IMR-90 (cell line): ENCODE results near the gene PIP4K2A. TPM values are rescaled to one million over a fixed set of nuclear protein-coding genes. Genes with fewer than 3 reads are reported as not detected.

ENCODE experiments used
- ATAC-seq: fragments of 200-7000 bp; cut with Tn5 transposase; 2 replicates; pipeline ENCODE4 v1.9.1; 2020; ENCODE audit warnings: low read depth, mild to moderate bottlenecking, moderate library complexity
- BruUV-seq: library from RNA; stranded (reverse); fragments of 400-500 nt; replicated peaks from 2 replicates; lab custom pipeline; 2021; lab: Mats Ljungman, UMichigan
- CTCF ChIA-PET: fragments of 300-600 bp; formaldehyde crosslinking; extraction: SDS; loops from one replicate; lab custom pipeline; 2021; ENCODE audit warnings: antibody characterized with exemption; lab: Yijun Ruan, JAX
- POLR2A ChIA-PET: fragments of 300-600 bp; sonication (Branson Sonifier 250); formaldehyde crosslinking; loops from one replicate; lab custom pipeline; 2022; ENCODE audit warnings: antibody characterized with exemption; ENCODE audit not compliant: unreplicated experiment; lab: Charles Lee
- DNase-seq: peaks from one replicate; pipeline ENCODE4 v3.0.0; 2013
- H2AFZ ChIP-seq: replicated peaks from 2 replicates; pipeline ENCODE3; 2013; ENCODE audit warnings: low read length, mild to moderate bottlenecking; ENCODE audit not compliant: poor library complexity
- H2AK5ac ChIP-seq: 2 replicates; pipeline ENCODE4 v1.6.1; 2013; ENCODE audit warnings: low read depth, low read length, inconsistent platforms
- H2AK9ac ChIP-seq: replicated peaks from 2 replicates; pipeline ENCODE3; 2013; ENCODE audit warnings: mild to moderate bottlenecking, low read depth, low read length, moderate library complexity; ENCODE audit not compliant: poor library complexity
- H2BK120ac ChIP-seq: 2 replicates; pipeline ENCODE4 v1.6.1; 2013; ENCODE audit warnings: low read depth, low read length, inconsistent platforms
- H2BK15ac ChIP-seq: 3 replicates; pipeline ENCODE4 v1.6.1; 2013; ENCODE audit warnings: low read depth, low read length, inconsistent platforms
- H2BK20ac ChIP-seq: 2 replicates; pipeline ENCODE4 v1.6.1; 2013; ENCODE audit warnings: low read depth, mild to moderate bottlenecking, inconsistent platforms, low read length, moderate library complexity
- H2BK5ac ChIP-seq: 2 replicates; pipeline ENCODE4 v1.6.1; 2013; ENCODE audit warnings: mild to moderate bottlenecking, low read depth, low read length, inconsistent platforms; ENCODE audit not compliant: poor library complexity, severe bottlenecking
- H3K14ac ChIP-seq: replicated peaks from 2 replicates; pipeline ENCODE4 v1.6.1; 2013; ENCODE audit warnings: low read depth, low read length, inconsistent platforms
- H3K18ac ChIP-seq: 2 replicates; pipeline ENCODE4 v1.6.1; 2013; ENCODE audit warnings: low read depth, low read length, control low read depth
- H3K23ac ChIP-seq: 2 replicates; pipeline ENCODE4 v1.6.1; 2013; ENCODE audit warnings: low read depth, low read length, inconsistent platforms
- H3K27ac ChIP-seq: 2 replicates; pipeline ENCODE4 v1.5.1; 2013; ENCODE audit warnings: mild to moderate bottlenecking, control low read depth, low read length; ENCODE audit not compliant: insufficient read depth
- H3K27me3 ChIP-seq: 2 replicates; pipeline ENCODE4 v1.6.1; 2013; ENCODE audit warnings: low read length; ENCODE audit not compliant: control insufficient read depth, insufficient read depth
- H3K36me3 ChIP-seq: 2 replicates; pipeline ENCODE4 v1.6.1; 2013; ENCODE audit warnings: low read length, mixed read lengths; ENCODE audit not compliant: control insufficient read depth, insufficient read depth
- H3K4ac ChIP-seq: 2 replicates; pipeline ENCODE4 v1.6.1; 2013; ENCODE audit warnings: low read depth, low read length, inconsistent platforms
- H3K4me1 ChIP-seq: 2 replicates; pipeline ENCODE4 v1.6.1; 2013; ENCODE audit warnings: low read length, mixed read lengths; ENCODE audit not compliant: control insufficient read depth, insufficient read depth
- H3K4me2 ChIP-seq: 2 replicates; pipeline ENCODE4 v1.6.1; 2013; ENCODE audit warnings: low read depth, mild to moderate bottlenecking, control low read depth, low read length, moderate library complexity
- H3K4me3 ChIP-seq: 2 replicates; pipeline ENCODE4 v1.5.1; 2013; ENCODE audit warnings: low read depth, mild to moderate bottlenecking, control low read depth, low read length, moderate library complexity; ENCODE audit not compliant: insufficient read depth
- H3K56ac ChIP-seq: 2 replicates; pipeline ENCODE4 v1.6.1; 2013; ENCODE audit warnings: low read length, inconsistent platforms; ENCODE audit not compliant: insufficient read depth; ENCODE audit errors: extremely low read depth
- H3K79me1 ChIP-seq, 2 experiments: 2 replicates each; pipeline ENCODE4 v1.6.1; 2013; ENCODE audit warnings: low read length in 2 of 2, inconsistent platforms in 1 of 2, low read depth in 1 of 2
- H3K9ac ChIP-seq: 2 replicates; pipeline ENCODE4 v1.6.1; 2013; ENCODE audit warnings: low read depth, low read length, control low read depth
- H3K9me1 ChIP-seq: 2 replicates; pipeline ENCODE4 v1.6.1; 2013; ENCODE audit warnings: low read length, inconsistent platforms; ENCODE audit not compliant: insufficient read depth
- H3K9me3 ChIP-seq: 2 replicates; pipeline ENCODE4 v1.6.1; 2013; ENCODE audit warnings: low read length; ENCODE audit not compliant: control insufficient read depth, insufficient read depth
- H4K20me1 ChIP-seq: 2 replicates; pipeline ENCODE4 v1.6.1; 2013; ENCODE audit warnings: low read length, inconsistent platforms; ENCODE audit not compliant: insufficient read depth
- H4K5ac ChIP-seq: 2 replicates; pipeline ENCODE4 v1.6.1; 2013; ENCODE audit warnings: mild to moderate bottlenecking, low read depth, low read length, control low read depth
- H4K8ac ChIP-seq, 2 experiments: 2 replicates each; pipeline ENCODE4 v1.6.1; 2013; ENCODE audit warnings: low read depth in 2 of 2, low read length in 2 of 2, control low read depth in 1 of 2, inconsistent platforms in 1 of 2
- H4K91ac ChIP-seq: 2 replicates; pipeline ENCODE4 v1.6.1; 2013; ENCODE audit warnings: low read depth, low read length, inconsistent platforms; ENCODE audit not compliant: insufficient read depth
- BHLHE40 ChIP-seq: fragments of 150-350 bp; IDR thresholded peaks from 2 replicates; pipeline ENCODE4 v1.6.1; 2016; ENCODE audit warnings: mild to moderate bottlenecking, low read depth, low read length
- CEBPB ChIP-seq: IDR thresholded peaks from 2 replicates; pipeline ENCODE4 v1.6.1; 2012; ENCODE audit warnings: low read depth, low read length, improper control_type of control experiment
- CHD1 ChIP-seq: IDR thresholded peaks from 2 replicates; pipeline ENCODE4 v1.6.1; 2012; ENCODE audit warnings: low read depth, low read length, improper control_type of control experiment
- MAFK ChIP-seq: IDR thresholded peaks from 2 replicates; pipeline ENCODE4 v1.6.1; 2012; ENCODE audit warnings: low read depth, low read length, improper control_type of control experiment
- MXI1 ChIP-seq: IDR thresholded peaks from 2 replicates; pipeline ENCODE4 v1.6.1; 2012; ENCODE audit warnings: low read depth, mild to moderate bottlenecking, low read length, moderate library complexity, borderline replicate concordance
- NFE2L2 ChIP-seq: fragments of 150-350 bp; IDR thresholded peaks from 2 replicates; pipeline ENCODE4 v1.6.1; 2016; ENCODE audit warnings: low read depth, mild to moderate bottlenecking, low read length
- POLR2A ChIP-seq: IDR thresholded peaks from 2 replicates; pipeline ENCODE4 v1.6.1; 2012; ENCODE audit warnings: mild to moderate bottlenecking, low read depth, low read length
- RCOR1 ChIP-seq: IDR thresholded peaks from 2 replicates; pipeline ENCODE4 v1.6.1; 2012; ENCODE audit warnings: mild to moderate bottlenecking, low read length, improper control_type of control experiment; ENCODE audit not compliant: insufficient replicate concordance
- SMC3 ChIP-seq: fragments of 150-350 bp; IDR thresholded peaks from 2 replicates; pipeline ENCODE4 v1.6.1; 2016; ENCODE audit warnings: low read depth, mild to moderate bottlenecking, antibody characterized with exemption, low read length, moderate library complexity
- WGBS, 2 experiments: methylation state at CpG; one replicate each; pipeline versions ENCODE4 v1.1.5 to v1.1.7; 2013; ENCODE audit warnings: missing lambda C conversion rate in 2 of 2; ENCODE audit not compliant: insufficient read length in 1 of 2; ENCODE audit errors: extremely low coverage in 2 of 2; 5-methylcytosine and 5-hydroxymethylcytosine counted together
- dilution Hi-C: fragments of 300-500 bp; cut with HindIII; formaldehyde crosslinking; loops from one replicate; pipeline ENCODE4 v1.14.3; 2018; ENCODE audit warnings: low sequenced_read_pairs; ENCODE audit not compliant: unreplicated experiment
- in situ Hi-C: fragments of 300-500 bp; cut with MboI; formaldehyde crosslinking; loops from 3 replicates; pipeline ENCODE4 v1.14.3; 2019; ENCODE audit warnings: low sequenced_read_pairs, inconsistent platforms, mixed read lengths
- intact Hi-C: fragments of 100-400 bp; cut with micrococcal nuclease; formaldehyde crosslinking; loops from 2 replicates; pipeline ENCODE4 v1.10.0; 2022
- polyA plus RNA-seq, 3 experiments: library from polyadenylated mRNA; depleted of rRNA; stranded (reverse); fragments of >200 nt; gene quantifications; 2 replicates each; pipeline ENCODE4 v1.2.3, GENCODE V29; 2012; ENCODE audit warnings: low replicate concordance in 1 of 3
- total RNA-seq: library from RNA; depleted of rRNA; stranded (reverse); fragments of >200 nt; gene quantifications from 2 replicates; pipeline ENCODE4 v1.2.3, GENCODE V29; 2012

The PIP4K2A gene
- total and polyA plus RNA-seq, 2 of the 4 experiments (the other 2 are of a cell fraction), result 9.8 to 18.1 TPM

GRCh38 chr10:22552888-22553378 lies 161.4 kb downstream of the PIP4K2A start:
- BruUV-seq, result no TSS peak
- H3K18ac ChIP-seq, result no peak overlapping the region
- H3K9me1 ChIP-seq, result peaks cover 7% of the 10 kb centered on the region; the same call in 1 of the 2 replicates
- H3K56ac ChIP-seq, result no peak overlapping the region
- H3K9ac ChIP-seq, result no peak overlapping the region
- no peak overlapping the region for H3K14ac ChIP-seq
- peaks cover 10% of the 10 kb centered on the region for H3K36me3 ChIP-seq
- ChIA-PET POLR2A (no interaction called here), CTCF (no interaction called here)
- WGBS, 2 experiments, result 68% methylated on average over 3 of the region's 5 CpGs; no CpG with 5 or more reads in 1 of the 2 experiments
- H2BK15ac ChIP-seq, result no peak overlapping the region
- no peaks in the 10 kb centered on the region for H3K27me3 ChIP-seq
- no peak overlapping the region for H3K23ac ChIP-seq
- H4K20me1 ChIP-seq, result no peaks in the 10 kb centered on the region
- no peak overlapping the region for H2BK20ac ChIP-seq
- H4K91ac ChIP-seq, result no peak overlapping the region
- DNase-seq (peak; percentile 18), ATAC-seq (no peak)
- H3K4me1 ChIP-seq, result peaks cover 3% of the 10 kb centered on the region; the same call in 1 of the 2 replicates
- intact Hi-C loops (loop anchor here (5.0 to 10.0 kb wide), 4 partner anchors 116 to 548 kb away; partner anchors contain the start of genes BMI1, DNAJC1 and PIP4K2A), in situ Hi-C loops (loop anchor here (25.0 kb wide), 1 partner anchor 541 kb away; the partner anchor contains the start of gene DNAJC1), dilution Hi-C loops (no loop called here)
- H2AK9ac ChIP-seq, result no peak overlapping the region
- 0 out of 4 replicates have a peak, but pooled peaks cover 0 to 6% of the 10 kb centered on the region in 2 experiments for H3K79me1 ChIP-seq
- H2BK120ac ChIP-seq, result no peak overlapping the region
- no peaks in the 10 kb centered on the region for H3K9me3 ChIP-seq
- TF ChIP-seq CHD1, result no peak
- no peak for TF ChIP-seq POLR2A
- TF ChIP-seq CEBPB, result no peak
- no peak for TF ChIP-seq RCOR1
- TF ChIP-seq MXI1, result no peak
- TF ChIP-seq NFE2L2, result no peak
- no peak for TF ChIP-seq SMC3
- no peak for TF ChIP-seq BHLHE40
- no peak for TF ChIP-seq MAFK
- no peak overlapping the region for H3K4me3 ChIP-seq
- H2AFZ ChIP-seq, result no peak overlapping the region
- H3K4ac ChIP-seq, result no peak overlapping the region
- H3K4me2 ChIP-seq, result no peak overlapping the region
- H2BK5ac ChIP-seq, result no peak overlapping the region
- H2AK5ac ChIP-seq, result no peak overlapping the region
- H4K8ac ChIP-seq, result no peak overlapping the region
- H4K5ac ChIP-seq, result no peak overlapping the region
- no peak overlapping the region for H3K27ac ChIP-seq
